K562 (cell line): ENCODE results near the gene ATL3. TPM values are rescaled to one million over a fixed set of nuclear protein-coding genes. Genes with fewer than 3 reads are reported as not detected.

Experiments used
- CC2D1A ChIP-seq: fragments of 450-650 bp; IDR thresholded peaks from 2 replicates; pipeline ENCODE4 v1.6.1; 2017; ENCODE audit warnings: mild to moderate bottlenecking
- EHMT2 ChIP-seq: fragments of 450-650 bp; IDR thresholded peaks from 2 replicates; pipeline ENCODE4 v1.6.1; 2018; ENCODE audit warnings: antibody characterized with exemption
- KDM1A ChIP-seq, 2 experiments: fragments of 450-650 bp; IDR thresholded peaks; 2 replicates each; pipeline ENCODE4 v1.6.1; 2016; ENCODE audit warnings: mild to moderate bottlenecking in 2 of 2
- KLF10 ChIP-seq: fragments of 250-450 bp; sonication (Bioruptor Pico); IDR thresholded peaks from 2 replicates; pipeline ENCODE4 v1.6.1; 2021; ENCODE audit warnings: matching md5 sums
- MAFG ChIP-seq: fragments of 450-650 bp; conservative IDR thresholded peaks from 2 replicates; pipeline ENCODE4 v1.6.1; 2016; ENCODE audit warnings: missing genetic modification characterization, missing compliant biosample characterization
- NCOA2 ChIP-seq, 2 experiments: fragments of 450-650 bp; IDR thresholded peaks; 2 replicates each; pipeline ENCODE4 v1.6.1; 2018; ENCODE audit warnings: mild to moderate bottlenecking in 2 of 2, moderate library complexity in 1 of 2; ENCODE audit not compliant: partially characterized antibody in 2 of 2
- POLR2A ChIP-seq: fragments of 450-650 bp; conservative IDR thresholded peaks from 2 replicates; pipeline ENCODE4 v1.6.1; 2016
- PURB ChIP-seq: sonication (generic); formaldehyde crosslinking; IDR thresholded peaks from 2 replicates; pipeline ENCODE4 v1.9.0; 2021; ENCODE audit warnings: low read depth, mild to moderate bottlenecking, missing genetic modification reagents
- SNIP1 ChIP-seq: fragments of 450-650 bp; IDR thresholded peaks from 2 replicates; pipeline ENCODE4 v1.7.1; 2017; ENCODE audit warnings: low read depth, mild to moderate bottlenecking
- TCF3 ChIP-seq: sonication (generic); formaldehyde crosslinking; IDR thresholded peaks from 2 replicates; pipeline ENCODE4 v1.4.0; 2020; ENCODE audit warnings: mild to moderate bottlenecking, missing genetic modification reagents
- TCF7L2 ChIP-seq: fragments of 150-350 bp; IDR thresholded peaks from 2 replicates; pipeline ENCODE4 v1.6.1; 2016; ENCODE audit warnings: low read depth, mild to moderate bottlenecking, low read length, moderate library complexity
- TFAM ChIP-seq: fragments of 250-450 bp; sonication (Bioruptor Pico); conservative IDR thresholded peaks from 2 replicates; pipeline ENCODE4 v1.5.0; 2021; ENCODE audit warnings: mild to moderate bottlenecking, moderate library complexity
- XRCC4 ChIP-seq: IDR thresholded peaks from one replicate; pipeline ENCODE4 v1.6.1; 2011; ENCODE audit not compliant: insufficient read depth, insufficient read length; ENCODE audit errors: extremely low read depth
- ZNF23 ChIP-seq: fragments of 250-450 bp; sonication (Bioruptor Pico); IDR thresholded peaks from 2 replicates; pipeline ENCODE4 v1.4.0; 2020; ENCODE audit warnings: mild to moderate bottlenecking
- ZNF57 ChIP-seq: fragments of 450-650 bp; formaldehyde crosslinking; IDR thresholded peaks from 2 replicates; pipeline ENCODE4 v1.4.0; 2020; ENCODE audit warnings: mild to moderate bottlenecking, moderate library complexity
- ZNF830 ChIP-seq: fragments of 250-450 bp; sonication (Bioruptor Pico); IDR thresholded peaks from 2 replicates; pipeline ENCODE4 v1.5.0; 2021; ENCODE audit warnings: mild to moderate bottlenecking
- polyA plus RNA-seq, 8 experiments: library from polyadenylated mRNA; depleted of rRNA in 4 of 8; stranded (reverse) in 5 of 8; unstranded in 3 of 8; fragments of >200 nt; fragmentation: Nextera tagmentation in 2 of 8; fragmentation: Illumina TruSeq in 1 of 8; extraction: Ambion mirVana in 2 of 8; extraction: Trizol in 1 of 8; gene quantifications; 2 replicates each; pipeline versions ENCODE4 v1.2.1 to v1.2.3, GENCODE V29; 2011 to 2014; ENCODE audit warnings: inconsistent platforms in 1 of 8, missing spikeins in 1 of 8
- total RNA-seq, 7 experiments: library from RNA; depleted of rRNA in 6 of 7; stranded (reverse); fragments of >200 nt in 6 of 7; fragmentation: Illumina TruSeq in 2 of 7; extraction: Trizol in 2 of 7; gene quantifications; 2 replicates each; pipeline versions ENCODE4 v1.2.1 to v1.2.3, GENCODE V29; 2011 to 2021; ENCODE audit warnings: low replicate concordance in 1 of 7
- TF ChIP-seq, protein P1 (sequence below), 2 experiments: fragments of 450-650 bp in 1 of 2; sonication (generic) in 1 of 2; formaldehyde crosslinking in 1 of 2; IDR thresholded peaks; 2 replicates each; pipeline versions ENCODE4 v1.7.1 to v1.9.0; 2016 to 2022; ENCODE audit warnings: inconsistent platforms in 1 of 2, mild to moderate bottlenecking in 1 of 2, missing genetic modification reagents in 1 of 2
- TF ChIP-seq, protein P2 (sequence below): fragments of 450-650 bp; IDR thresholded peaks from 2 replicates; pipeline ENCODE4 v1.6.1; 2016
- TF ChIP-seq, protein P3 (sequence below): sonication (generic); formaldehyde crosslinking; IDR thresholded peaks from 2 replicates; pipeline ENCODE4 v1.5.0; 2020; ENCODE audit warnings: missing genetic modification reagents

The ATL3 gene
- total and polyA plus RNA-seq, 9 of the 15 experiments (the other 6 are each of a cell fraction or from before 2014, with no cell fraction given) = 18.2 to 39.8 (median 23.9) TPM

DNA sequence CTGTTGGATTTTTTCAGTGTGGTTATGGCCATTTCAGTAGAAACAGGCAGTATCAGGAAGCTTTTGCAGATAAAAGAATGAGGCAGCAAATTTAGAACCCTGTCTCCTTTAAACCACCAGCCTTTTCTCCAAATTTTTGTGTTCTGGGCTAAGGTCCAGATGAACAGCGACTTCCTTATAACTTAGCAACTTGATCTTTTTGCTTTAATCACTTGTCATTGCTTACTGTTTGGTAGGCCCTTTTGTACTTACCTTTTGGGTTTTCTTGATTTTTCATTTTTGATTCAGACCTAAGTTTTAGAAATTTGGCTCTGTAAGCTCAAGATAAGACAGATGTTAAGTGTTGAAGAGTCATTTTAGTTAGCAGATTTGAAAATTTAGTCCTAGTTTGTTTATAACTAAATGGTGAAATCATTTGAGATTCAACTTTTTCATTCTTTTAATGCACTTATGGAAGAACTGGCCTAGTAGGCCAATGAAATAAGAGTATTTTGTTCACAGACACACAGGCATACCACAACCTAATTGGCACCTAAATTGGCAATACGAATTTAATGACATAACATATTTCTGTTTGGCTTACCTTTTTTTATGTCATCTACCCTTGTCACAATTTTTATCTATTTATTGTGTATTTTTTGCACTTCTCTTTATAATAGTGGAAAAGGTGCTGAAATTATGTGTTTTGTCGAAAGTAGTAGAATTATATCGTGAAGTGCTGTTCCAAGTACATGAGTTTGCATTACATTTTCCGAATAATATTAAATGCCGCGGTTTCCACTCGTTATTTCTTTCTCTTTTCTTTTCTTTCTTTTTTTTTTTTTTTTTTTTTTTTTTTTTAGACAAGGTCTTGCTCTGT, 12.2 kb upstream of the ATL3 start (continued):
- TF ChIP-seq, protein P1, sequence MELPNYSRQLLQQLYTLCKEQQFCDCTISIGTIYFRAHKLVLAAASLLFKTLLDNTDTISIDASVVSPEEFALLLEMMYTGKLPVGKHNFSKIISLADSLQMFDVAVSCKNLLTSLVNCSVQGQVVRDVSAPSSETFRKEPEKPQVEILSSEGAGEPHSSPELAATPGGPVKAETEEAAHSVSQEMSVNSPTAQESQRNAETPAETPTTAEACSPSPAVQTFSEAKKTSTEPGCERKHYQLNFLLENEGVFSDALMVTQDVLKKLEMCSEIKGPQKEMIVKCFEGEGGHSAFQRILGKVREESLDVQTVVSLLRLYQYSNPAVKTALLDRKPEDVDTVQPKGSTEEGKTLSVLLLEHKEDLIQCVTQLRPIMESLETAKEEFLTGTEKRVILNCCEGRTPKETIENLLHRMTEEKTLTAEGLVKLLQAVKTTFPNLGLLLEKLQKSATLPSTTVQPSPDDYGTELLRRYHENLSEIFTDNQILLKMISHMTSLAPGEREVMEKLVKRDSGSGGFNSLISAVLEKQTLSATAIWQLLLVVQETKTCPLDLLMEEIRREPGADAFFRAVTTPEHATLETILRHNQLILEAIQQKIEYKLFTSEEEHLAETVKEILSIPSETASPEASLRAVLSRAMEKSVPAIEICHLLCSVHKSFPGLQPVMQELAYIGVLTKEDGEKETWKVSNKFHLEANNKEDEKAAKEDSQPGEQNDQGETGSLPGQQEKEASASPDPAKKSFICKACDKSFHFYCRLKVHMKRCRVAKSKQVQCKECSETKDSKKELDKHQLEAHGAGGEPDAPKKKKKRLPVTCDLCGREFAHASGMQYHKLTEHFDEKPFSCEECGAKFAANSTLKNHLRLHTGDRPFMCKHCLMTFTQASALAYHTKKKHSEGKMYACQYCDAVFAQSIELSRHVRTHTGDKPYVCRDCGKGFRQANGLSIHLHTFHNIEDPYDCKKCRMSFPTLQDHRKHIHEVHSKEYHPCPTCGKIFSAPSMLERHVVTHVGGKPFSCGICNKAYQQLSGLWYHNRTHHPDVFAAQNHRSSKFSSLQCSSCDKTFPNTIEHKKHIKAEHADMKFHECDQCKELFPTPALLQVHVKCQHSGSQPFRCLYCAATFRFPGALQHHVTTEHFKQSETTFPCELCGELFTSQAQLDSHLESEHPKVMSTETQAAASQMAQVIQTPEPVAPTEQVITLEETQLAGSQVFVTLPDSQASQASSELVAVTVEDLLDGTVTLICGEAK (IDR thresholded peaks at IDR 0.05) = 0 out of 2 replicates have a peak, but pooled peaks have one; percentile 15
- TF ChIP-seq, protein P1 (CRISPR knock-in tag; IDR thresholded peaks at IDR 0.05) = no peak
- TF ChIP-seq, protein P2, sequence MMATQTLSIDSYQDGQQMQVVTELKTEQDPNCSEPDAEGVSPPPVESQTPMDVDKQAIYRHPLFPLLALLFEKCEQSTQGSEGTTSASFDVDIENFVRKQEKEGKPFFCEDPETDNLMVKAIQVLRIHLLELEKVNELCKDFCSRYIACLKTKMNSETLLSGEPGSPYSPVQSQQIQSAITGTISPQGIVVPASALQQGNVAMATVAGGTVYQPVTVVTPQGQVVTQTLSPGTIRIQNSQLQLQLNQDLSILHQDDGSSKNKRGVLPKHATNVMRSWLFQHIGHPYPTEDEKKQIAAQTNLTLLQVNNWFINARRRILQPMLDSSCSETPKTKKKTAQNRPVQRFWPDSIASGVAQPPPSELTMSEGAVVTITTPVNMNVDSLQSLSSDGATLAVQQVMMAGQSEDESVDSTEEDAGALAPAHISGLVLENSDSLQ = peak; percentile 12; the same call in 1 of the 2 replicates
- TF ChIP-seq TCF3 (CRISPR knock-in tag) = no peak
- no peak for TF ChIP-seq ZNF57 (CRISPR knock-in tag)
- TF ChIP-seq XRCC4 = no peak
- TF ChIP-seq KDM1A (IDR thresholded peaks at IDR 0.05) = no peak
- TF ChIP-seq TCF7L2 = no peak
- no peak for TF ChIP-seq POLR2A
- TF ChIP-seq KLF10 (CRISPR knock-in tag) = no peak
- TF ChIP-seq TFAM (CRISPR knock-in tag) = no peak
- no peak for TF ChIP-seq SNIP1
- TF ChIP-seq CC2D1A = no peak
- peak; percentile 79 for TF ChIP-seq MAFG
- no peak for TF ChIP-seq PURB (CRISPR knock-in tag)
- TF ChIP-seq, protein P3, sequence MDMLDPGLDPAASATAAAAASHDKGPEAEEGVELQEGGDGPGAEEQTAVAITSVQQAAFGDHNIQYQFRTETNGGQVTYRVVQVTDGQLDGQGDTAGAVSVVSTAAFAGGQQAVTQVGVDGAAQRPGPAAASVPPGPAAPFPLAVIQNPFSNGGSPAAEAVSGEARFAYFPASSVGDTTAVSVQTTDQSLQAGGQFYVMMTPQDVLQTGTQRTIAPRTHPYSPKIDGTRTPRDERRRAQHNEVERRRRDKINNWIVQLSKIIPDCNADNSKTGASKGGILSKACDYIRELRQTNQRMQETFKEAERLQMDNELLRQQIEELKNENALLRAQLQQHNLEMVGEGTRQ = no peak
- TF ChIP-seq ZNF23 (CRISPR knock-in tag) = no peak
- TF ChIP-seq ZNF830 (CRISPR knock-in tag) = no peak
- no peak for TF ChIP-seq EHMT2
- TF ChIP-seq NCOA2 (IDR thresholded peaks at IDR 0.05; ENCODE audit: partially characterized antibody in 2 of 2) = no peak
